NCI-H1092 treated with DMSO at 0.1 percent for 48 hours (cell line): Measurements from ENCODE around the gene TBC1D22A.
"Not testable (repeated sequence)": the region's sequence is repeated elsewhere in the genome, so short reads cannot be mapped to it uniquely, and the experiment has no call there.

Experiments
- DNase-seq: peaks from one replicate; lab custom pipeline; 2025; lab: John Stamatoyannopoulos, UW

Gene TBC1D22A

DNA sequence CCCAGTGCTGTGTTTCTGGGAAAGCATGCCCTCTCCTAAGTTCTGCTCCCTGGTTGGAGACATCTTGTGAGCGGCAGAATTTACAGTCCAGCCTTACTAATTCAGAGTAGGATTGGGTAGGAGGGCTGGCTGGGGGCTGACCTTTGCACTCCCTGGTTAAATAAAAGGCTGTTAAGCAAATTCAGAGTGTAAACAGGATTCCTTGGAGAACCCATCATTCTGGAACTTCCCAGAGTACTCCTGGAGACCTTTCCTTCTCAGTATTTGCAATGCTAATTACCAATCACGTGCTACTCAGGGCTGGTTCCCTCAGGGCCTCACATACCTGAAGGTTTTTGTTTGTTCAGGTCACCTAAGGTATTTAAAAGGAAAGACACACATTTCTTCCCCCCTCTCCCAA, 340.2 kb downstream of the TBC1D22A start:
- no peak for DNase-seq

DNA sequence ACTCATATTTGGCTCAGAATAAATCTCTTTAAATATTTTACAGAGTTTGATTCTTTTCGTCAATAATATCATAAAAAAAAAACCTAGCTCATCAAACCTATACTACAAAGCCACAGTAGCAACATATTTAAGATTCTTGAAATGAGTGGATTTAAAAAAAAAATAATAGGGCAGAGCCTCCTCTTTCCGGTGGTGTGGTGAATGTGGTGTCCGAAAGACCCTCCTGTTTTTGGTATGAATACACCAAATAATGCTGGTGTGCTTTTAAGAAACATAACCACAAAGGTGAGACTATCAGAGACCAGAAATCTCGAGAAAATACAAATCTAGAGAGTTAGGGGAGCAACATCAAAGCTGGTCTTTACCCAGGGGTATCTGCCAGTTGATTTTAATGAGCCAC, 342.6 kb downstream of the TBC1D22A start:
- no peak for DNase-seq

DNA sequence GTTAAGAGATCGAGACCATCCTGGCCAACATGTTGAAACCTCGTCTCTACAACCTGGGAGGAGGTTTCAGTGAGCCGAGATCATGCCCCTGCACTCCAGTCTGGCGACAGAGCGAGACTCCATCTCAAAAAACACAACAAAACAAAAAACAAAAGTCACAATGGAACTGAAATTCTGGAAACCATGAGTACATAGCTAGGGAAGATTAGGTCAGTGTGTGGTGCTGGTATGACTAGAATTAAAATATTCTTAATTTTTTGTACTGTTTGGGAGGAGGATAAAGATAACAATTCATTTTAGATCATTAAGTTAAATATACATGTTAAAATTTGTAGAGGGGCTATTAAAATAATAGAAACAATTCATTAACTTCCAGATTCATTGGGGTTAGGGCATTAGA, 344.4 kb downstream of the TBC1D22A start:
- DNase-seq = no peak

DNA sequence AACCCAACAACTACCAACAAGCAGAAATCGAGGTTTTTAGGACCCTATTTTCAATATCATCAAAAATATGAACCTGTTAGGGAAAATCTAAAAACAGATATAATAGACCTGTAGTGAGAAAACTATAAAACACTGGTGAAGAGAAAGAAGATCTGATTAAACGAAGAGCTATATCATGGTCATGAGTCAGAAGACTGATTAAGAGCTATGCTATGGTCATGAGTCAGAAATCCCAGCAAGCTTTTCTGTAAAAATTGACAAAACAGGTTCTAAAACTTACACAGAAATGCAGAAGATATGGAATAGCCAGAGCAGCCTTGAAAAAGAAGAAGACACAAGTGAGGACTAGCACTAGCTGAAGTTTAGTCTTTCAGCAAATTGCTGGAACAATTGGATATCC, 345.0 kb downstream of the TBC1D22A start:
- DNase-seq = no peak

DNA sequence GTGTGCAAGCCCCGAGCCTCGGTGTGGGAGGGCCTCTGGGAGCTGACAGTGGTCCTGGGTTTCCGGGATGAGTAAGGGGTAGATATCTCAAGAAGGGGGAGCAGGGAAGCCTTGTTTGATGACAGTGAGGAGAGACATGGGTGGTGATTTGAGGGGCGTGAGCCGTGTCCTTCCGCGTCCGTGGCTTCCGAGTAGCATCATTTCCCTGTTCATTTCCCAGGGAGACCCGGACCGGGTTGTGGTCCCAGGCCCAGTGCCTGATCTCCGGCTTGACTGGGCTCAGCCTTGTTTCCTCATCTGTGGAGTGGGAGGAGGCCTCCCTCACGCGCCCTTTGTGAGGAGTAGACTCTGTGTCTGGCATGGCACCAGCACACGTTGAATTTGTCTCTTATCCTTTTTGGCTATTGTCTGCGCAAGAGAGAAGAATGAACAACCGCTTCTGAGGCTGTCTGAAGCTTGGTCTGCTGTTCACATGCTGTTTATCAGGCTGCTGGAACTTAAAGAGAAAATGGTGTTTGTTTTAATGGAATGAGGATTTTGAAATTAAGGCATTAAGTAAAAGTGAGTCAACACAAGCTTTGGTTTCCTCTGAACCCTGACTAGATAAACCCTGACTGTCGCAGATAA, 348.5 kb downstream of the TBC1D22A start:
- DNase-seq = no peak

DNA sequence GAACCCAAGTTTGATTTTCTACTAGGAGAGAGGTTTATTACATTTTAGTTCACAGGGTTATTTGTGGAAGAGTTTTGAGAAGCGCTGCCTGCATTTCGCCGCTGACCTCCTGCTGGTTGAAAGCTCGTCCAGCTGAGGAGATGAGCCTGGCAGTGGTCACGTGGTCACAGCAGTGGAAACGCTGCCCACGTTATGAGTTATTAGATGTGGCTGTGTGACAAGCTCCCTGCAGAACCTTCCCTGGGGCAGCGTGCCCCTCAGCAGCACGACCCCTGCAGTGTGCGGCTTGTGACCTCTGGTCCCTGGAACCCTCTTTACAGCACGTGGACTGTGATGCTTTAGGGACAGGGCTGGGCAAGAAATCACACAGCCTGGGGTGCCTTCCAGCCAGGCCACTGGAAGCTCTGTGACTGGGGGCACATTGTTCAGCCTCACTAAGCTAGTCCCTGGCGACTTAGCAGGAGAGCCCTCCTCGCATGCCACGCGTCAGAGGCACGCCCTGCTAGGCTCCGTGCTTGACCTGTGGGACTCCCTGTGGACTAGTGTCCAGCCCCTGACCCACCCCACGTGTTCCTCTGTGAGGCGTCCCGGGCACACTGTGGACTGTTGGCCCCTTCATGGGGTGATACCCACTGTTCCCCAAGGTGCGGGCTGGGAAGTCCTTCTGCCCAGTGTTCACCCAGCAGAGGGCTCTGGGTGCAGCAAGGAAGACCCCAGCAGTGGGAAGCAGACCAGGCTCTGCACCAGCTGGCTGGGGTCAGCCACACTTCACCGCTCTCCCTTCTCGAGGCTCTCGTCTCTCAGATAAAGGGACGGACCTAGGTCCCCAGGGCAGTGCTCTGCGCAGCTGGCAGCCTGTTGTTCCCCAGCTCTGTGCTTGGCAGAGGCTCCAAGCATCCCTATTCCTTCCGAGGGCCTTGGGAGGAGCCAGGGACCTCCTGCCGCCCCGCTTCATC, 349.5 kb downstream of the TBC1D22A start:
- DNase-seq = no peak

DNA sequence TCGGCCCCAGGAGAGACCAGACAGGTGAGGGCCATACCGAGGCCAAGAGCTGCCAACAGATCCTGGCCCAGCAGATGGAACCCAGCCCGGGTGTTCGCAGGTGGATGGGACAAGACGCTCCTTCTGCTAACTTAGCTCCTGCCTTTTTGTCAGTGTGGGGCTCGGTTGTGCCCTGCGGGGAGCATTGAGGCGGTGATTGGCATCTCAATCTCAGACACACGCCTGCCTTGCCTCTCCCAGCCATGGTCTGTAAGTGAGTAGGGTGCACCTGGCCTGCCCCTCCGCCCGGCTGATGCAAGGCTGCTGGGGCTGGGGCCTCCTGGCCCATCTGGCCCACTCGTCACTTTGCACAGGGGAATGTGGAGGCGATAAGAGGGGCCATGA, 350.1 kb downstream of the TBC1D22A start:
- no peak for DNase-seq

DNA sequence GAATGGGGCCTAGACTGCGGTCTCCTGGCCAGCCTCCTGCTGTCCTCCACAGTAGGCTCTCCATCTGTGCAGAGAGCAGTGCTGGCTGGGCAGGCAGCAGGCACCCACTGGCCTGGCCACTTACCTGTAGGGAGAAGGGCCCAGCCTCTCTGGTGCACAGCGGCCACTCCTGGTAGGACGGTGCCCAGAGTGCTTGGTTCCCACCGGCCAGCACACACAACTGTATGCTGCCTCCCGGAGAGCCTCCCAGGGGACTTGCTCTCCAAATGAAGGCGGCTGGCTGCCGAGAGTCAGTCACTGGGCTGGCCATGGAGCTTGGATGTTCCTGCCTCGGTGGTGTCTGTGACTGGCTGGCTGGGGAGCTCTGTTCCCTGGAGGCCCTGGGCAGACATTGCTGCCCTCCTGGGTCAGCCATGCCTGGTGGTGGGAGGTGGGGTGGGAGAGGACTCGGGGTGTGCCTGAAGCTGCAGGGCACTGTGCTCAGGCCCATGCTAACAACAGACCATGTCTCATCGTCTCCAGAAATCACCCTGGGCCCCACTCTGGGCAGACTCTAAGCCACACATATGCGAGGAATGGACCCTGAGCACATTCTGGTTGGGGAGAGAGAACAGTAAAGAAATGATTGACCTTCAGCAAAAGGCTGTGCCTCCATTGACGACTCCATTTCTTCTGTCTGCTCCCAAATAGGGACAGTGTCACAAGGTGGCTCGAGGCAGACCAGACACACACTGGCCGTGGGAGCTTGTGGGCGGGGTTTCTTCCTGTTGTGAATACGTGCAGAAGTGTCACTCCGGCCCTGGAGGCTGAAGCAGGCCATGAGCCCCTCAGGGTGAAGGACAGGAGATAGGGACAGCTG, 350.8 kb downstream of the TBC1D22A start:
- no peak for DNase-seq

DNA sequence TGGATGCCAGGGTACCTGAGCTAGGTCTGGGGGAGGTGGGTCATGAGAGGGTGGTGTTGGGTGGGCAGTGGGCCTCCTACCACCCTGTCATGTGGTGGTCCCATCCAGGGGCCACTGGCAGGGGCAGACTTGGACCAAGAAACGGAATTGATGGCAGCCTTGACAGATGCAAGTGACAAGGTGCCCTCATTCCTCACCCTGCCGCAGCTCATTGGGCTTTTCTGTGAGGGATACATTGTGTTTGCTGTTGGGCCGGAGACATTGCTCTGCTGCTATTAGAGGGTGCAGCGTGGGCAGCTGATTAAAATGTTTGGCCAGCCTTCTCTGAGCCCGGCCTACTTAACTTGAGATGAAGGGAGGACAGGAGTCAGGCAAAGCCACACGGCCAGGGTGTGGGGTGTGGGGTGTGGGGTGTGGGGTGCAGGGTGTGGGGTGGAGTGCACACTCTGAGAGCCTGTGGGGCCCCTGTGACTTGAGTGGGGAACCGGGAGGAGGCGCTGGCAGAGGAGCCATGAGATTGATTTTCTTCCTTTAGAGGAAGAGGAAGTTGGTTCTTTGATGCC, 351.5 kb downstream of the TBC1D22A start:
- no peak for DNase-seq

DNA sequence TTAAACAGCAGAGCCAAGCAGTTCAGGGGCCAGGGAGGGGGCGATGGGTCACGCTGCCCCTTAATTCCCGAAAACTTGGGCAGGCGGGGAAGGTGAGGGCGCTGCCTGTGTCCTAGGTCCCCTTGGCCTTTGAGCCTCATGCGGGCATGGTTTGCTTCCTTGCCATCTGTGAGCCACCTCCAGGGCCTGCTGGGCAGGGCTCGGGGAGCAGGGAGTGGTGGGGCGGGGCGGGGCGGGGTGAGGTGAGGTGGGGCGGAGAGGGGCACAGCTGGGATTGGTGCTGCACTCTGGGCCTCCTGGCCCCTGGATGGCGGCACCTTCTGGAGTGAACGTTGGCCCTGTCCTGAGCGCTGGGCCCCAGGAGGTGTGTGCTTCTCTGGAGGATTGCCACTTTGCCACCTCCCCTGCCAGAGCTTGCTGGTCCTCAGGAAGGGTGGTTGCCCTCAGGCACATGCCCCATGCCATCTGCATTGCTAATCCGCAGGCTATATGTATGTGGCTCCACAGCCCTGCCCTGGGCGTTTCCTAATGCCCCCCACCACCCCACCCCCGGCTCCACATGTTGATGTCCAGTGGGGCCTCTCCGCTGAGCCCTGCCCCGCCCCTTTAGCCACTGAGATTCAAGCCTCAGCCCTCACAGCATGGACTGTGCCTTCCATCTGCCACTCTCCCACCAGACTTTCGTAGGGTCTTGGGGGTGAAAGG, 352.5 kb downstream of the TBC1D22A start:
- no peak for DNase-seq

DNA sequence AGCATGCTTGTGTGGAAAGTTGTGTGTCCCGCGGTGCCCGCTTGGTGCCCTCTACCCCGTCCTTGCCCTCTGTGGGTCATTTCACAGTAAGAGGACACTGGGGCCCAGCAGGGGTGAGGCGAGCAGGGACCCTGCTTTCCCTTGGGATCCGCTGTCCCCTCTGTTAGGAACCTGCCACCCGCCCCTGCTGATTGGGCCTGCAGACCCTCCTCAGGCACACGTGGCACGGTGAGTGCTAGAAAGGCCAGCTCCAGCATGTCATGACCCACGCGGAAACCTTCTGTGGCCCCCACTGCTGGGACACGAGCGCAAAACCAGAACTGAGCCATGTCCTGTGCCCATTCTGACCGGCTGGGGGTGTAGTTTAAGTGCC, 353.1 kb downstream of the TBC1D22A start:
- DNase-seq = no peak

DNA sequence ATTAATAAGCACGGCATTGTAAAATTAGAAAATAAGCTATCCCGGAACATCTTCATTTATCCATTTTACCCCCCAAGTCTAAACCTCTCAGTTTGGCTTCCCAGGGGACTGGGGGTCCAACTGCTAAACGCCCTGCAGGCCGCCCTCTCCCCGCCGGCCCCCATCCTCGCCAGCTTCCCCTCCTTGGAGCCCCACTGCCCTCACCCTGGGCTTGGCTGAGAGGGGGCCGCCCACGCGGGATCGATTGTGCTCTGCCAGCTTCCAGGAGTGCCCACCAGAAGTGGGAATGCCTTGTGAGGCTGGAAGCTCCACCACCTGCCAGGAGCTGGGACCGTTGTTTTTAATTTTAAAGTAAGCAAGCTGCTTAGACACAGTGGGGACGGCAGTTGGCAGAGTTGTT, 353.5 kb downstream of the TBC1D22A start:
- no peak for DNase-seq

DNA sequence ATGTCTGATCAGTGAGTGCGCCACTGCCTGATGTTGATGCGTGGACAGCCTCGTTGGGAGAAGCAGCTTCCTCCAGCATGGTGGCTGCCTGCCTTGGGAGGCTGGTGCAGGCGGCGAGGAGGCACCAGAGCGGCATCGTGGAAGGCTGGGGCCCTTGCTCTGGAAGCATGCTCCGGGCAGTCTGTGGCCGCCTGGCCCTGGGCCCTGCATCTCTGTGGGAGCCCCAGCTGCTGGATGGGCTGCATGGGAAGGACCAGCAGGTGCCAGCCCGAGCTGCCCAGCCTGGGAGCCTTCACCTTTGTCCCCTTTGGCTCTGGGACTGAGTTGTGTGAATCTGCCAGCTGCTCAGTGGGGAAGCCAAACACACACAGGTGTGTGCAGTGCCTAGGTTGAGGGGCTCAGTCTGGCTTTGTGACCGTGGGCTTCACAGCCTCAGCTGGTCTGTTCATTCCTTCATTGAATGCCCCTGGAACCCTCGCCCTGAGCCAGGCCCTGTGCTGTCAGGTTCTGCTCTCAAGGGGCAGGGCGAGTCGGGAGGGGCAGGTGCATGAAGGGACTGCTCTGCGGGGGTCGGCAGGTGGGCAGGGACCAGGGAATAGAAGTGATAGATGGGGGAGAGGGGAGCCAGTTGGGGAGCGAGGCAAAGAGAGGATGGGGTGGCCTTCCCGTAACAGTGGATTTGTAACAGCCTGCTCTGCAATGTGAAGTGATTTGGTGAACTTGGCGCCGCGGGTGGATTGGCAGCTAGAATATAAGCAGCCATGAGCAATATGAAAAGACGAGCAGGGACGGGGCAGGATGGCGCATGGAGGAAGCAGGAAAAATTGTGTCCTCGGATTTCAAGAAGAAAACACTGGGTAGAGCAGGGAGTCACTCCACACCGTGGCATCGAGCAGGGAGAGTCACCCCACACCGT, 354.2 kb downstream of the TBC1D22A start:
- DNase-seq = no peak

DNA sequence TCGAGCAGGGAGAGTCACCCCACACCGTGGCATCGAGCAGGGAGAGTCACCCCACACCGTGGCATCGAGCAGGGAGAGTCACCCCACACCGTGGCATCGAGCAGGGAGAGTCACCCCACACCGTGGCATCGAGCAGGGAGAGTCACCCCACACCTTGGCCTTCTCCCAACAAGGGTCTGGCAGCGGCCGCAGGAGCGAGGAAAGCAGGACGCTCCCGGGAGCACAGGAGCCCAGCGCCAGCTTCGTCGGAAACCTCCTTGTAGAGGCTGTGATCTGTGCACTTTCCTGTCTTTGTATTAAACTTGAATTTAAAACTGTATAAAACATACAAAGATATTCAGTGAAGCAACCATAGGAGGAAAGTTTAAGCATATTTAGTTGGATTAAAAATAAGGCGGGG, 355.0 kb downstream of the TBC1D22A start:
- DNase-seq = not testable (repeated sequence)

DNA sequence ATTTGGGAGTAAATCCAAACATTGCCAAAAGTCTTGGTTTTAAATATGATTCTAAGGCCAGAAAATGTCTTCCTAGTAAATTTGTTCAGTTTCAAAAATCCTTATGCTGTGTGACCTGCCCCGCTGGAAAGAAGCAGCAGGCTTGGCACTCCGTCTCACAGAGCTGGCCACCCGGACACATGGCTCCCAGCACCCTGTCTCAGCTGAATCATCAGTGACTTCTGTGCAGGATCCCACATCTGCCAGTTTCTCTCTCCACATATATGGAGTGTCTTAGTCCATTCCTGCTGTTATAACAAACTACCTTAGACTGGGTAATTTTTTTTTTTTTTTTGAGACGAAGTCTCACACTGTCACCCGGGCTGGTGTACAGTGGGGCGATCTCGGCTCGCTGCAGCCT, 356.7 kb downstream of the TBC1D22A start:
- no peak for DNase-seq

DNA sequence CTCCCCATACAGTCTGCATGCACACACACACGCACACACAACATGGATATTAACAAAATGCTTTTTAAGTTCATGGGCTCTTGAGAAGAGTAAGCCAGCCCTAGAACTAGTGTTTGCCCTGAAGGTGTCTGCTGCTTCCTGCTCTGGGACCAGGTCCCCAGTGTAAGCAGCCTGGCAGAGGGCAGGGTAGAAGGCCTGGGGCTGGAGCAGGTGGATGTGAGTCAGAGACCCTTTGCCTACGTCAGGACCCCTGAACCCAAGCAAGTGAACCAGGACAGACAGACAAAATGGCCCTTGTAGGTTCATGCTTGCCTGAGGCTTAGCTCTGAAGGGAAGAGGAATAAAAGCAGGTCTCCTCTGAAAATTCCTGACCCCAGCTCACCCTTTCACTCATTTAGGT, 357.9 kb downstream of the TBC1D22A start:
- no peak for DNase-seq

DNA sequence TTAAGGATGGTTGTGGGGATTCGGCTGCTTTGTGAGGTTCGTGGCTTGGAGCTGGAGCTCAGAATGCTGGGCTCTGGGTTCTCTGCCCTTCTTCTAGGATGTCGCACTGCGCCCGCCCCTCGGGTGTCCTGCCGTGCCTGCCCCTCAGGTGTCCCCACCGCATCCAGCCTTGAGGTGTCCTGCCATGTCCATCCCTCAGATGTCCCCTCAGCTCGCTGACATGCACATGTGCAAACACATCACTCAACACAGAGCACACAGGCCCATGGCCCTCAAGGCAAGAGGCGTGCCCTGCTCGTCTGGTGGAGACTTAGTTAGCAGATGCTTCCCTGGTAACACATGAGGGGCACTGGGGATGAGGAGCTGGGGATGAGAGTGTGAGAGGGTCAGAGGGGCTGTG, 359.3 kb downstream of the TBC1D22A start:
- no peak for DNase-seq

DNA sequence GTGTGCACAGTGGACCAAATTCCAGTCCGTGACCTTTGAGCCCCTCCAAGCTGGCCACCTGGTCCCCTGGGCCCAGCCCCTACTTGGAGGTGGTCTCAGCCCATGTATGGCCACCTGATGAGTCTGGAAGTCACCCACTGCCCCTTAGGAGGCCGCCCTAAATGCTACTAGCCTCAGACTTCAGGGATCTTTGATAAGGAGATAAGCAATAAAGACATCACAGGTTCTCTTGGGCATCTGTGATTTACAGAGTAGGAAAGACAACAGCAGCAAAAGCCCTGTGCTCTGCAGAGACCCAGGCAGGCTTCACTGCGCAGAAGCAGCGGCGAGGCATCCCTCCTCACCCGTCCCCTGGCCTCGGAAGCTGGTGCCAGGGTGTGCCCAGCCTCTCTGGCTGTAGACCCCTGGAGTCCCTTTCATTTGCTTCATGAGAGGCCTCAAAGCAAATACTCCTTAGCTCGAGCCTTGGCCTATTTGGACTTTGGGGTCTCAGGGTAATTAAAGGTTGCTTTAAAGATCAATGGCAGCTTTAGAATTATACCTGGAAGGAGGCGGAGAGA, 360.1 kb downstream of the TBC1D22A start:
- DNase-seq = no peak

DNA sequence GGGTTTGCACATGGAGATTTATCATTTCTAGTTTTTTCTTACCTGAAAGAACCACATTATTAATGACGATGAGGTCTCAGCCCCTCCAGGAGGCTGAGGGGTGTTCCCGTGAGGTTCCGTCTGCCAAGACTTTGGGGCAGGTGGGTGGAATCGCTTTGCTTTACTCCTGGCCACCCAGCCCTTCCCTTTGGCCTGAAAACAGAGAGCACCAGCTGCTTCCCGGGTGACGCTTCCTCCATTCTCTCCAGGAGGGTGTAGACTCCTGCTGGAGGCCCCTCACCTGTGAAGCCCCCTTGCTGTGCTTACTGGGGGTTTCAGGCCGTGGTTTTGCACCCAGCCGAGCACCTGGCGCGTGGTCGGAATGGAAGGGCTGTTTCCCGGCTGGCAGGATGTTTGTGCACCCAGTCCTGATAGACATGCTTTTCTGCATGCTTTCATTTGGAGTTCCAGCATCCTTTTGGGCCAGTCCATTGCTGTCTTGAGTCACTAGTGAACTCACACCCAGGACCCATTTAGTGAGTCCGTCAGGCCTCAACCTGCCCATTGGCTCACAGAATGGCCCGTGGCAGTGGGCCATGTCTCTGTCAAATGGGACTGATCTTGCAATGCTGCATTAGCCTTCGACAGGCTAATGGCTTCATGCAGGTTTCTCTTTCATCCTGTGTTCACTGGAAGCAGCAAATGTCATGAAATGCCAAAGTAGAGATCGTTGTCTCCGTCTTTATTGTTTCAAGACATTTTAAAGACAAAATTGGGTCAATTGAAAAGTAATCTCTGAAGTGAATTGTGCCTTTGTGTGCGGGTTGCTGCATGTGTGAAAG, 360.8 kb downstream of the TBC1D22A start:
- no peak for DNase-seq
